ENCODE measurements around the gene STARD10. TPM values are rescaled to one million over a fixed set of nuclear protein-coding genes. Genes with fewer than 3 reads are reported as not detected.

The STARD10 gene
- total RNA-seq, 1 experiment from 2014 or later, result 10.8 TPM

- no peak overlapping the region for H3K4me3 ChIP-seq
- no peaks in the 10 kb centered on the region for H3K36me3 ChIP-seq
- DNase-seq (ENCODE audit: low read depth in 1 of 2, low spot score in 2 of 2), result no peak
- no peak overlapping the region for H3K27ac ChIP-seq
- H3K4me1 ChIP-seq (replicated peaks), result no peaks in the 10 kb centered on the region
- no peaks in the 10 kb centered on the region for H3K9me3 ChIP-seq (replicated peaks)
- H3K27me3 ChIP-seq (replicated peaks), result no peaks in the 10 kb centered on the region
Measured at GRCh38 chr11:72730243-72730642, 63.6 kb downstream of the STARD10 start.

GRCh38 chr11:72727521-72727920, 66.3 kb downstream of the STARD10 start:
- no peak for DNase-seq (ENCODE audit: low read depth in 1 of 2, low spot score in 2 of 2)

GRCh38 chr11:72726266-72727220, 67.3 kb downstream of the STARD10 start:
- Histone ChIP-seq H3K4me1 (replicated peaks) (peaks cover 10% of the 10 kb centered on the region), H3K4me3 (no peak overlapping the region), H3K9me3 (replicated peaks) (no peaks in the 10 kb centered on the region), H3K27ac (no peak overlapping the region), H3K36me3 (no peaks in the 10 kb centered on the region), H3K27me3 (replicated peaks) (no peaks in the 10 kb centered on the region)
- no peak for DNase-seq (ENCODE audit: low read depth in 1 of 2, low spot score in 2 of 2)

More at GRCh38 chr11:72727521-72727920, 66.3 kb downstream of the STARD10 start:
- H3K36me3 ChIP-seq, result no peaks in the 10 kb centered on the region
- H3K4me3 ChIP-seq, result no peak overlapping the region
- peaks cover 3% of the 10 kb centered on the region for H3K4me1 ChIP-seq (replicated peaks)
- H3K27me3 ChIP-seq (replicated peaks), result no peaks in the 10 kb centered on the region
- no peak overlapping the region for H3K27ac ChIP-seq
- no peaks in the 10 kb centered on the region for H3K9me3 ChIP-seq (replicated peaks)

GRCh38 chr11:72725724-72726028, 68.2 kb downstream of the STARD10 start:
- Histone ChIP-seq H3K36me3 (no peaks in the 10 kb centered on the region), H3K27ac (no peak overlapping the region), H3K4me1 (replicated peaks) (peaks cover 10% of the 10 kb centered on the region), H3K27me3 (replicated peaks) (no peaks in the 10 kb centered on the region), H3K4me3 (no peak overlapping the region), H3K9me3 (replicated peaks) (no peaks in the 10 kb centered on the region)
- DNase-seq (ENCODE audit: low read depth in 1 of 2, low spot score in 2 of 2), result no peak

- peak; percentile 49 to 53 for DNase-seq (ENCODE audit: low read depth in 1 of 2, low spot score in 2 of 2)
- H3K27ac ChIP-seq, result no peak overlapping the region
Measured at GRCh38 chr11:72724851-72725723, 68.8 kb downstream of the STARD10 start.

GRCh38 chr11:72724021-72724551, 69.8 kb downstream of the STARD10 start:
- H3K4me3 ChIP-seq, result no peak overlapping the region
- no peaks in the 10 kb centered on the region for H3K36me3 ChIP-seq
- no peaks in the 10 kb centered on the region for H3K27me3 ChIP-seq (replicated peaks)
- H3K9me3 ChIP-seq (replicated peaks), result no peaks in the 10 kb centered on the region
- DNase-seq (ENCODE audit: low read depth in 1 of 2, low spot score in 2 of 2), result no peak
- no peak overlapping the region for H3K27ac ChIP-seq
- peaks cover 10% of the 10 kb centered on the region for H3K4me1 ChIP-seq (replicated peaks)

More at GRCh38 chr11:72724851-72725723, 68.8 kb downstream of the STARD10 start:
- Histone ChIP-seq H3K4me3 (no peak overlapping the region), H3K9me3 (replicated peaks) (no peaks in the 10 kb centered on the region), H3K27me3 (replicated peaks) (no peaks in the 10 kb centered on the region), H3K4me1 (replicated peaks) (peaks cover 10% of the 10 kb centered on the region), H3K36me3 (no peaks in the 10 kb centered on the region)

- Histone ChIP-seq H3K27me3 (replicated peaks) (no peaks in the 10 kb centered on the region), H3K4me1 (replicated peaks) (peaks cover 10% of the 10 kb centered on the region), H3K27ac (no peak overlapping the region), H3K4me3 (no peak overlapping the region), H3K36me3 (no peaks in the 10 kb centered on the region), H3K9me3 (replicated peaks) (no peaks in the 10 kb centered on the region)
- no peak for DNase-seq (ENCODE audit: low read depth in 1 of 2, low spot score in 2 of 2)
Measured at GRCh38 chr11:72723508-72723907, 70.3 kb downstream of the STARD10 start.

- Histone ChIP-seq H3K36me3 (no peaks in the 10 kb centered on the region), H3K27ac (peak overlapping the region; percentile 48; the same call in 1 of the 2 replicates), H3K9me3 (replicated peaks) (no peaks in the 10 kb centered on the region), H3K4me3 (peak overlapping the region; percentile 37), H3K27me3 (replicated peaks) (no peaks in the 10 kb centered on the region), H3K4me1 (replicated peaks) (peaks cover 10% of the 10 kb centered on the region)
- peak; percentile 75 to 82 for DNase-seq (ENCODE audit: low read depth in 1 of 2, low spot score in 2 of 2)
Measured at GRCh38 chr11:72722050-72722748, 71.6 kb downstream of the STARD10 start.

- Histone ChIP-seq H3K4me1 (replicated peaks) (peaks cover 10% of the 10 kb centered on the region), H3K4me3 (peak overlapping the region; percentile 37), H3K36me3 (no peaks in the 10 kb centered on the region), H3K9me3 (replicated peaks) (no peaks in the 10 kb centered on the region), H3K27me3 (replicated peaks) (no peaks in the 10 kb centered on the region), H3K27ac (peak overlapping the region; percentile 48; the same call in 1 of the 2 replicates)
- DNase-seq (ENCODE audit: low read depth in 1 of 2, low spot score in 2 of 2), result no peak
Measured at GRCh38 chr11:72721689-72722049, 72.2 kb downstream of the STARD10 start.

- no peak overlapping the region for H3K27ac ChIP-seq
- H3K36me3 ChIP-seq, result no peaks in the 10 kb centered on the region
Measured at GRCh38 chr11:72721276-72721675, 72.6 kb downstream of the STARD10 start.

GRCh38 chr11:72720784-72721183, 73.1 kb downstream of the STARD10 start:
- Histone ChIP-seq H3K4me1 (replicated peaks) (peaks cover 10% of the 10 kb centered on the region), H3K27ac (no peak overlapping the region), H3K27me3 (replicated peaks) (no peaks in the 10 kb centered on the region), H3K36me3 (no peaks in the 10 kb centered on the region), H3K4me3 (no peak overlapping the region), H3K9me3 (replicated peaks) (no peaks in the 10 kb centered on the region)
- no peak for DNase-seq (ENCODE audit: low read depth in 1 of 2, low spot score in 2 of 2)

More at GRCh38 chr11:72721276-72721675, 72.6 kb downstream of the STARD10 start:
- no peak for DNase-seq (ENCODE audit: low read depth in 1 of 2, low spot score in 2 of 2)
- H3K9me3 ChIP-seq (replicated peaks), result no peaks in the 10 kb centered on the region
- H3K4me3 ChIP-seq, result peak overlapping the region; percentile 37
- H3K4me1 ChIP-seq (replicated peaks), result peaks cover 10% of the 10 kb centered on the region
- H3K27me3 ChIP-seq (replicated peaks), result no peaks in the 10 kb centered on the region

- Histone ChIP-seq H3K36me3 (no peaks in the 10 kb centered on the region), H3K4me3 (no peak overlapping the region), H3K27ac (no peak overlapping the region), H3K27me3 (replicated peaks) (no peaks in the 10 kb centered on the region), H3K4me1 (replicated peaks) (peaks cover 10% of the 10 kb centered on the region), H3K9me3 (replicated peaks) (no peaks in the 10 kb centered on the region)
- DNase-seq (ENCODE audit: low read depth in 1 of 2, low spot score in 2 of 2), result no peak
Measured at GRCh38 chr11:72720047-72720446, 73.8 kb downstream of the STARD10 start.

- H3K4me3 ChIP-seq, result no peak overlapping the region
- H3K27ac ChIP-seq, result no peak overlapping the region
- H3K9me3 ChIP-seq (replicated peaks), result no peaks in the 10 kb centered on the region
- H3K27me3 ChIP-seq (replicated peaks), result no peaks in the 10 kb centered on the region
- H3K36me3 ChIP-seq, result no peaks in the 10 kb centered on the region
- no peak for DNase-seq (ENCODE audit: low read depth in 1 of 2, low spot score in 2 of 2)
- H3K4me1 ChIP-seq (replicated peaks), result peaks cover 10% of the 10 kb centered on the region
Measured at GRCh38 chr11:72719551-72719950, 74.3 kb downstream of the STARD10 start.
